OCI-LY7 (cell line): ENCODE results near the gene PRELP.

Experiments
- CTCF ChIP-seq: fragments of 200-600 bp; sonication (generic); conservative IDR thresholded peaks from 2 replicates; pipeline ENCODE4 v1.5.1; 2014; ENCODE audit warnings: mild to moderate bottlenecking, antibody characterized with exemption, low read length, moderate library complexity, mixed read lengths
- EZH2phosphoT487 ChIP-seq: fragments of 200-600 bp; sonication (generic); IDR thresholded peaks from 2 replicates; pipeline ENCODE4 v1.6.1; 2018; ENCODE audit warnings: low read depth, borderline replicate concordance, mild to moderate bottlenecking, mixed run types, antibody characterized with exemption, low read length, moderate library complexity, mixed read lengths

- no peak for TF ChIP-seq CTCF
- no peak for TF ChIP-seq EZH2phosphoT487
Observed at GRCh38 chr1:203486618-203487370, 11.2 kb downstream of the PRELP start.
